KOPT-K1 (cell line): Measurements from ENCODE around the gene MAPK13.

ENCODE experiments used
- H3K27ac ChIP-seq: fragments of 200-600 bp; sonication (generic); 2 replicates; pipeline ENCODE4 v1.5.1; 2016; ENCODE audit warnings: antibody characterized with exemption, mild to moderate bottlenecking, low read depth, low read length; ENCODE audit not compliant: poor library complexity, severe bottlenecking
- H3K36me3 ChIP-seq: fragments of 200-600 bp; sonication (generic); 2 replicates; pipeline ENCODE4 v1.5.1; 2017; ENCODE audit warnings: antibody characterized with exemption, mild to moderate bottlenecking, low read length, moderate library complexity; ENCODE audit not compliant: insufficient read depth
- H3K9me3 ChIP-seq: fragments of 200-600 bp; sonication (generic); 2 replicates; pipeline ENCODE4 v1.5.1; 2017; ENCODE audit warnings: antibody characterized with exemption, low read length, mild to moderate bottlenecking; ENCODE audit not compliant: insufficient read depth, poor library complexity, severe bottlenecking

MAPK13 gene

DNA sequence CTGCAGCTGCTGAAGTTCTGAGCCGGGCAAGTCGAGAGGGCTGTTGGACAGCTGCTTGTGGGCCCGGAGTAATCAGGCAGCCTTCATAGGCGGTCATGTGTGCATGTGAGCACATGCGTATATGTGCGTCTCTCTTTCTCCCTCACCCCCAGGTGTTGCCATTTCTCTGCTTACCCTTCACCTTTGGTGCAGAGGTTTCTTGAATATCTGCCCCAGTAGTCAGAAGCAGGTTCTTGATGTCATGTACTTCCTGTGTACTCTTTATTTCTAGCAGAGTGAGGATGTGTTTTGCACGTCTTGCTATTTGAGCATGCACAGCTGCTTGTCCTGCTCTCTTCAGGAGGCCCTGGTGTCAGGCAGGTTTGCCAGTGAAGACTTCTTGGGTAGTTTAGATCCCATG, 21.2 kb upstream of the MAPK13 start:
- H3K9me3 ChIP-seq = no peaks in the 10 kb centered on the region
- H3K27ac ChIP-seq = peak overlapping the region; percentile 24
- peaks cover 80% of the 10 kb centered on the region for H3K36me3 ChIP-seq

DNA sequence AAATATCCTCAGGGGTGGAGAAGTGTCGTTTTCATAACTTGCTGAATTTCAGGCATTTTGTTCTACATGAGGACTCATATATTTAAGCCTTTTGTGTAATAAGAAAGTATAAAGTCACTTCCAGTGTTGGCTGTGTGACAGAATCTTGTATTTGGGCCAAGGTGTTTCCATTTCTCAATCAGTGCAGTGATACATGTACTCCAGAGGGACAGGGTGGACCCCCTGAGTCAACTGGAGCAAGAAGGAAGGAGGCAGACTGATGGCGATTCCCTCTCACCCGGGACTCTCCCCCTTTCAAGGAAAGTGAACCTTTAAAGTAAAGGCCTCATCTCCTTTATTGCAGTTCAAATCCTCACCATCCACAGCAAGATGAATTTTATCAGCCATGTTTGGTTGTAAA, 20.3 kb upstream of the MAPK13 start:
- Histone ChIP-seq H3K36me3 (peaks cover 73% of the 10 kb centered on the region), H3K9me3 (no peaks in the 10 kb centered on the region), H3K27ac (no peak overlapping the region)

DNA sequence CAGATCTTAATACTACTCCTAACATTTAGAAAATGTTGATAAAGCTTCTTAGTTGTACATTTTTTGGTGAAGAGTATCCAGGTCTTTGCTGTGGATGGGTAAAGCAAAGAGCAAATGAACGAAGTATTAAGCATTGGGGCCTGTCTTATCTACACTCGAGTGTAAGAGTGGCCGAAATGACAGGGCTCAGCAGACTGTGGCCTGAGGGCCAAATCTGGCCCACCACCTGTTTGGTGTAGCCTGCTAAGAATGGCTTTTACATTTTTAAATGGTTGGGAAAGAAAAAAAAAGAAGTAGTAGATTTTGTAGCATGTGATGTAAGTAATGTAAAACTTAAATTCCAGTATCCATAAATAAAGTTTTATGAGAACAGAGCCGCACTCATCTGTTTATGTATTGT, 19.4 kb upstream of the MAPK13 start:
- Histone ChIP-seq H3K36me3 (peaks cover 66% of the 10 kb centered on the region), H3K27ac (no peak overlapping the region), H3K9me3 (no peaks in the 10 kb centered on the region)

DNA sequence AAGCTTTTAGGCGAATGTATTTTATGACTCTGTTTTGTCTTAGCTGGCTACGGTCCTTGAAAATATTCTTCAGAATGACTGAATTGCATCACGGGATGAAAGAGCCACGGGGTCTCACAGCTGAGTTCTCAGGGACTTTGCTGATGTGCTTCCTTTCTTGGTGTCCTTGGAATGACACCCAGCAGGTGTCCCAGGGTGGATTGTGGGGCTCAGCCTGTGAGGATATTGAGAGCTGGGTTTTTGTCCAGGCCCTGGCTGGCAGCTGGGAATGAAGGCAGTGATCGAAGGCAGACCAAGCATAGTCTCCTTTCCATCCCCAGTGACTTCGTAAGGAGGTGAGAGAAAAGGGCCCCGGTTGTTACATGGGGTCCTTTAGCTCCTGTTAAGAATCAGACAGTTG, 18.8 kb upstream of the MAPK13 start:
- H3K27ac ChIP-seq = no peak overlapping the region
- peaks cover 64% of the 10 kb centered on the region for H3K36me3 ChIP-seq
- H3K9me3 ChIP-seq = no peaks in the 10 kb centered on the region

DNA sequence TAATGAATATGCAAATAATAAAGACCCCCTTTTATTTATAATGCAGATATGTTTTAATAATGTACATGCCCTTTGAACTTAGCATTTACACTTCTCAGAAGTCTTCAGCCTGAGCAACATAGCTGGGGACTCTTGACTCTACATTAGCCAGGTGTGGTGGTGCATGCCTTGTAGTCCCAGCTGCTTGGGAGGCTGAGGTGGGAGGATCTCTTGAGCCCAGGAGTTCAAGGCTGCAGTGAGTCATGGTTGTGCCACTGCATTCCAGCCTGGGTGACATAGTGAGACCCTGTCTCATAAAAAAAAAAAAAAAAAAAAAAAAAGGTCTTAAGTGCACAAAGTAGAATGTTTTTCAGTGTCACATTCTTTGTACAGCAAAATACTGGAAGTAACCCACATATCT, 17.3 kb upstream of the MAPK13 start:
- Histone ChIP-seq H3K27ac (peak overlapping the region; percentile 81), H3K9me3 (no peaks in the 10 kb centered on the region), H3K36me3 (peaks cover 56% of the 10 kb centered on the region)

DNA sequence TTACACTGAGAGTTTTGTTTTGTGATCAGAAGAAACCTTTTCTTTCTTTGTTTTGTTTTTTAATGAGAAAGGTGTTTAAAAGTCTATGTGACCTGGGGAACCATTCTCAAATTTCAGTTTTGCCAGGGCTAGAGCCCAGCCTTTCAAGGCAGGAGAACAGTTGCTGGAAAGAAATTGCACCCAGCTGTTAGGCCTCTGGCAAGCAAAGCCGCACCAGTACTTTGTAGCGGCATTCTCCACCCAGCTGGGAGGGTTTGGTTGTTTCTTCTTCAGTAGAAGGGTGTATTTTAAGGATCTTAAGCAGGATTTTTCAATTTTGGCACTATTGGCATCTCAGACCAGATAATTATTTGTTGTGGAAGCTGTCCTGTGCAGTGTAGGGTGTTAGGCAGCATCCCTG, 16.6 kb upstream of the MAPK13 start:
- peaks cover 49% of the 10 kb centered on the region for H3K36me3 ChIP-seq
- H3K27ac ChIP-seq = peak overlapping the region; percentile 81
- no peaks in the 10 kb centered on the region for H3K9me3 ChIP-seq

DNA sequence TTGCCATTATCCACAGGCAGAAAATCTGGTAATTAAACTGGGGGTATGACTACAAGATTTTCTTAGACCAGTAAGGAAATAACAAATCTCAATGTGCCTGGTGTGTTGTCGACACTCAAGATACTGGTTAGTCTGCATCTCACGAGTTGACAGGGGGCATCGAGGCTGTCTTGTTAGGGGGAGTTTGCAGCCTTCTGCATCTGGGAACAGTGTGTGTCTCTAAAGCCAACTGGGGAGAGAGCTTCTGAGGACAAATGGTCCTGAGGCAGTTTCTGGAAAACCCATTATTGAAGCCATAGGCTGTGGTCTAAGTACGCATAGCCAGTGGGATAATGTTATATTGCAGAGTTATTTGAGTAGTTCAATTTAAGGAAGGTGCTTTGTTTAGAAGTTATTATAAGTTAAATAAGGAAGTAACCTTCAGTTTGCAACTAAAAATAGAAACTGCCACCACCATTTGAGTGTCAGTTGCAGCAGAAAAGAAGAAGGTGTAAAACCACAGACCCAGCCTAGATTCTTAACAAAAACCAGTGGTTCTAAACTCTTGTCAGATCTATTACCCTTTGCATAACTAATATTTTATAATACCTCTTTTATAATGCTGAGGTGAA, 15.4 kb upstream of the MAPK13 start:
- Histone ChIP-seq H3K27ac (peak overlapping the region; percentile 81), H3K9me3 (no peaks in the 10 kb centered on the region), H3K36me3 (peaks cover 39% of the 10 kb centered on the region)

DNA sequence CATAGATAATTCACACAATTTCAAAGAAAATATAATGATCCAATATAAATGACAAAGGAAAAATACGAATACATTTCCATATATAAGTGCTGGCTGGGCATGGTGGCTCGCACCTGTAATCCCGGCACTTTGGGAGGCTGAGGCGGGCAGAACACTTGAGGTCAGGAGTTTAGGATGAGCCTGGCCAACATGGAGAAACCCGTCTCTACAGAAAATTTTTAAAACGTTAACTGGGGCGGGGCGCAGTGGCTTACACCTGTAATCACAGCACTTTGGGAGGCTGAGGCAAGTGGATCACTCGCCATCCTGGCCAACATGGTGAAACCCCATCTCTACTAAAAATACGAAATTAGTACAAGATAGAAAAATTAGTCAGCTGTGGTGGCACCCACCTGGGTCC, 14.9 kb upstream of the MAPK13 start:
- Histone ChIP-seq H3K9me3 (no peaks in the 10 kb centered on the region), H3K36me3 (peaks cover 34% of the 10 kb centered on the region), H3K27ac (peak overlapping the region; percentile 81)

DNA sequence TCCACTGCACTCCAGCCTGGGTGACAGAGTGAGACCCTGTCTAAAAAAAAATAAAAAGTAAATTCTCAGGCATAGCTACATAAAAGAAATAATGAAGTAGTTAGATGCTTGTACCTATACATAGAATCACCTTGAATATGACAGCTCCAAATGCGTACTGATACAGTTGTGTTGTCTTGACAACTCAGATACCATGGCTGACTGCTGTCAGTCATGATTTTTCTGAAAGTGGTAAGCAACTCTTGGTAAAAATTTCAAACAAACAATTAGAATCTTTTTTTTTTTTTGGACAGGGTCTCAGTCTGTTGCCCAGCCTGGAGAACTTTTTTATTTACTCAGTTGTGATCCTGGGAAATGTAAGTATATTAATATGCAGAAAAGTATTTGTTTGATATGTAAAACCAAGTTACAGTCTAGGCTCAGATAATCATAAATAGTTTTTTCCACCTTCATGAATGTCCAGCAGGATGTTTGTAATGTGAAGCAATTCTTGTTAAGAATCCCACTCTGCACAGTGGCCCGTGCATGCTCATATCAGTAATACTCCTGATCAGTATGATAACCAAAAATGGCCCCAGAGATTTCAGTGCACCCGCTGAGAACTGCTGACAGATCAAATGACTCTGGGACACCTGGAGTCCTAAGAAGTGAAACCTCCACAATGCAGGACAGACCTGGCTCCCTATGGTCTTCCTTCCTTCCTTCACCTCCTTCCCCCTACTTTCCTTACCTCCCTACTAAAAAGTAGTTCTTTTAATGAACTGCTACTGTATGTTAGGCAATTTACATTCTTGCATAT, 14.0 kb upstream of the MAPK13 start:
- no peak overlapping the region for H3K27ac ChIP-seq
- peaks cover 25% of the 10 kb centered on the region for H3K36me3 ChIP-seq

DNA sequence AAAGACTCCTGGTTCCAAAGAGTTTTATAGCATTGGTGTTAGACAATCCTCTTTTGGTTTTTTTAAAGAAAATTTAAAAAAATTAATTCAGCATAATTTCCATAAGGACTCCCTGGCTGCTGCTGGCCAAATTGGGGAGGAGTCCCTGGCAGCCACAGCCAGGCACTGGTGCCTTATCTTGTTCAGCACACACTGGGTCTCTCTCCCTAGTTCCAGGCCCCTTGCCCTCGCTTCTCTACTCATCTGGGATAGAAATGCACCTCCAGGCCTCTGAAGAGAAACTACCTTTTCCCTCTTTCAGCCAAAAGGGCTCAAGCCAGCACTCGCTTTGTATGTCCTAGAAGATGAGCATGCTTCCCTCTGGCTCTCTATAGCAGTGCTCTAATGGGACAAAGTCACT, 13.4 kb upstream of the MAPK13 start:
- H3K9me3 ChIP-seq = no peaks in the 10 kb centered on the region
- H3K36me3 ChIP-seq = peaks cover 18% of the 10 kb centered on the region
- H3K27ac ChIP-seq = no peak overlapping the region

More for the DNA sequence above, 14.0 kb upstream of the MAPK13 start:
- H3K9me3 ChIP-seq = no peaks in the 10 kb centered on the region

DNA sequence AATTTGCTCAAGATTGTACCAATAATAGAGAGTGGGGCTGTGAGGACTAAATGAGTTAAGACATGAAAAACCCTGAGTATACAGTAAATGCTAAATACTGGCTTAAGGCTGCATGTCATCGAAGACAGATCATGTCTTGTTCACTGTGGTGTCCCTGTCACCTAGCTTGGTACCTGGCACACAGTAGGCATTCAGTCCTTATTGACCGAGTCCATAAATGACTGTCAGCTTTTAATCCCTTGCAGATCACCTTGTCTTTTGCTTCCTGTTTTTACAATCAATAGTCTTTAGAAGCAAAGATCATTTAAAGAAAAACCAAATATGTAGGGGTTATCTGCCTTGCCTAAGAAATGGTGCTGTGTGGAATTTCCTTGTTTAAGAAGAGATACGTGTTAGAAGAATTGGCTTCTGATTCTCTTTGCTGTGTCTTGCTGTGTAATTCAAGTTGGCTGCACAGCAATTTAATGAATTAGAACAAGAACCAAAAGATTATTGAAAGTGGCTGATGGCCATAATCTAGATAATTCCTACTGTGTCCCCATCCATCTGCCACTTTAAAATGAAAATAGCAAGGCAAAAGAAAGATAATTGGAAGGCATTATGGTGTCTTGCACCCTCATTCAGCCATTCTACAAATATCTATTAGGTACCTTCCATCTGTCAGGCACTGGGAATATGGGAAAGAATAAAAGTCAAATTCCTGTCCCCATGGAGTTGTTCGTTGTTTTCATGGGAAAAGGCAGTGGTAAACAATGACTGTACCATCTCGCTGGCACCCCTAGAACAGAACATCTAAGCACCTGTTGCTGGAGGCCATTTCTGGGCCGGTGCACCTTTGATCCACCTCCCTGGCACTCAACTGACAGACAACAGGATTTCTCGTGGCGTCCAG, 12.4 kb upstream of the MAPK13 start:
- Histone ChIP-seq H3K36me3 (peaks cover 9% of the 10 kb centered on the region; the same call in 1 of the 2 replicates), H3K9me3 (no peaks in the 10 kb centered on the region), H3K27ac (peak overlapping the region; percentile 11)

DNA sequence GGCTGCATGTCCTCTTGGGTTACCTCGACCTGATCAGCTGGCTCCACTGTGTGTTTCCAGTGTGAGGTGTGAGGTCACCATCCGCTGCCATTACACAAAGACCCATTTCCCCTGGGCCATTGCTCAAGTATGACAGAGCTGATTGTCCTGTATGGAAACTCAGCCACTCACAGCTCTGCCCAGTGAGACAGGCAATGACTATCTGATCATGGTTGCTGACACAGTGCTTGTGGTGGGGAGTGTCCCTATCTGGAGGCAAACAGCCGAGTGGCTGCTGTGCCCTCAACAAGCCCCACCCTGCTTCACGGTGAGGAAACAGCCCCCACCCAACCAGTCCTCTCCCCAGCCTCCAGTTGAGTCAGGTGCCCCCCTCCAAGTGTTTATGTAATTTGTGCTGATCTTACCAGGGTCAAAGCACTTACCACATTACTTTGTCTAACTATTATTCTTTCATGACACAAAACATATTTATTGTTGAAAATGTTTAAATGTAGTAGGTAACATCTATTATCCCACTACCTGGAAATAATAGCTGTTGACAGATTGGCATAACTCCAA, 11.7 kb upstream of the MAPK13 start:
- Histone ChIP-seq H3K36me3 (peaks cover 9% of the 10 kb centered on the region; the same call in 1 of the 2 replicates), H3K27ac (peak overlapping the region; percentile 11), H3K9me3 (no peaks in the 10 kb centered on the region)

DNA sequence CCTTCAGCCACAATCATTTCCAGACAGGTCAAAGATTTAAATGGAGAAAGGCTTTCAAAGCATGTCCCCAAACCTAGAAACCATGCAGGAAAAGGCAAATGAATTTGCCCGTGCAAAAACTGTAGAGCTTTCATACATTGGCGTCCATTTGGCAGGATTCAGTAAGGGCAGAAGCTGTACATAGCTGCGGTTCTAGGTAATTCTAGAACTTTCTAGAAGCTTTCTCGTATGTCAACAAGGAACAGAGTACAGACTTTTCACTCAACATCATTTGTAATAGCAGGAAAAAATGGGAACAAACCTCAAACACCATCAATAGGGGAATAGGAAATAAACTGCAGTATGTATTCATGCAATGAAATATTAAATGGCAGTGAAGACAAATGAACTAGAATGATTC, 11.1 kb upstream of the MAPK13 start:
- H3K27ac ChIP-seq = no peak overlapping the region
- H3K9me3 ChIP-seq = no peaks in the 10 kb centered on the region
- peaks cover 9% of the 10 kb centered on the region; the same call in 1 of the 2 replicates for H3K36me3 ChIP-seq

DNA sequence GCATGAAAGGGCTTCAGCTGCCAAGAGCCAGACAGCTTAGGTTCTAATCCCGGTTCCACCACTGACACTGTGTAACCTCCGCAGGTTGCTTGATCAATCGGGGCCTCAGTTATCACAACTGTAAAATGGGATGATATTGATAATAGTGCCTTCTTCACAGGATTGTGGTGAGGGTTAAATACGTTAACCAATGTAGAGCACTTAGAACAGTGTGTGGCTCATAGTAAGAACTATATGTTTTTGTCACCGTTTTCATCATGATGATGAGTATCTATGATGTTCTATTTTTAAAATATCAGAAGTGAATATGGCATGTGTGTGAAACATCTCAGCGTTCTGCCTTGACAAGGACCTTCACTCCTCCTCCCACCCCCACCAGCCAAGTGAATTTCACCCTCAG, 10.3 kb upstream of the MAPK13 start:
- Histone ChIP-seq H3K9me3 (no peaks in the 10 kb centered on the region), H3K36me3 (peaks cover 9% of the 10 kb centered on the region; the same call in 1 of the 2 replicates), H3K27ac (peak overlapping the region; percentile 57)

DNA sequence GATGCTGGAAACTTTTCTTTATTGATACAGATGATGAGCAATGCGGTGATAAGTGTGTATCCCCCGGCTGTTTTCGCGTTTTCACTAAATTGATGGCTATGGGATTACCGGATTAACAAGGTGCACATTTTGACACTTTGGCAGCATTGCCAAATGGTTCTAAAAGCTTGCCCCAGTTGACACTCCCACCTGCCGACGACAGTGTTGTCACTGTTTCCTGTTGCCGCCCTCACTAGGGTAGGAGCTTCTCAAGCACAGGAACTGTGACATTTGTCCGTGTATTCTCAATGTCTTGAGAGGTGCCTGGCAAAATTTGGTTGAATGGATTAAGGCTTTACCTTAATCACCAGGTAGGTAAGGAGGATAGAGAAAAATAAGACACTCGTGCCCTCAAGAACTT, 9.8 kb upstream of the MAPK13 start:
- H3K9me3 ChIP-seq = no peaks in the 10 kb centered on the region
- peaks cover 9% of the 10 kb centered on the region; the same call in 1 of the 2 replicates for H3K36me3 ChIP-seq
- H3K27ac ChIP-seq = peak overlapping the region; percentile 57
